ENCODE measurements around the gene PGP.
A peak's percentile ranks its signal among the peaks of the same experiment; 100 is the strongest.
"Not testable (repeated sequence)": the region's sequence is repeated elsewhere in the genome, so short reads cannot be mapped to it uniquely, and the experiment has no call there.

PGP gene

GRCh38 chr16:2223221-2223941 is 8.7 kb upstream of the PGP start, which contains the start of gene E4F1:
E4F1 (plus strand) TSS chr16:2223591; CDS start chr16:2223614, 23 bp downstream.
- DNase-seq = peak; percentile 79 to 99 (median 97)

- DNase-seq = no peak
Measured at GRCh38 chr16:2216330-2216729, 1.7 kb upstream of the PGP start.

GRCh38 chr16:2213817-2214718 is 572 bp downstream of the PGP start:
- no peak for DNase-seq

GRCh38 chr16:2212362-2213324 is 2.0 kb downstream of the PGP start:
- no peak for DNase-seq

GRCh38 chr16:2211923-2212347 is 2.7 kb downstream of the PGP start:
- DNase-seq = no peak

GRCh38 chr16:2210386-2211365 is 4.0 kb downstream of the PGP start, which contains the start of gene BRICD5:
BRICD5 (minus strand) TSS chr16:2210863; CDS start chr16:2210833, 30 bp downstream.
- no peak for DNase-seq

- no peak for DNase-seq
Measured at GRCh38 chr16:2210009-2210332, 4.7 kb downstream of the PGP start.

- DNase-seq = no peak
Measured at GRCh38 chr16:2209258-2210008, 5.2 kb downstream of the PGP start.

- no peak for DNase-seq
Measured at GRCh38 chr16:2208772-2209171, 5.9 kb downstream of the PGP start.

- DNase-seq = no peak
Measured at GRCh38 chr16:2208308-2208707, 6.3 kb downstream of the PGP start.

GRCh38 chr16:2207872-2208271 is 6.8 kb downstream of the PGP start:
- no peak for DNase-seq

GRCh38 chr16:2206780-2207433 is 7.7 kb downstream of the PGP start:
- DNase-seq = no peak

GRCh38 chr16:2206420-2206779 is 8.2 kb downstream of the PGP start:
- no peak for DNase-seq

- DNase-seq = peak in 4 of 58 donors; percentile 45 to 67 (median 61)
Measured at GRCh38 chr16:2205967-2206313, 8.7 kb downstream of the PGP start.

- peak; percentile 28 to 95 (median 87) for DNase-seq
Measured at GRCh38 chr16:2205104-2205966, 9.3 kb downstream of the PGP start, which contains the start of gene MLST8. MLST8 (plus strand) TSS chr16:2205454; CDS start chr16:2206086, 632 bp downstream.

- DNase-seq = no peak
Measured at GRCh38 chr16:2204416-2205103, 10.1 kb downstream of the PGP start.

- DNase-seq = not testable (repeated sequence)
Measured at GRCh38 chr16:2203119-2203688, 11.4 kb downstream of the PGP start.
